Loucy (cell line): ENCODE data around the gene STK33.

ENCODE experiments used
- EZH2phosphoT487 ChIP-seq: fragments of 200-600 bp; IDR thresholded peaks from 2 replicates; pipeline ENCODE4 v1.6.1; 2018; ENCODE audit warnings: antibody characterized with exemption, mild to moderate bottlenecking, moderate library complexity, borderline replicate concordance
- TF ChIP-seq, protein P1 (sequence below): fragments of 200-600 bp; sonication (generic); conservative IDR thresholded peaks from 2 replicates; pipeline ENCODE4 v1.5.1; 2014; ENCODE audit warnings: mild to moderate bottlenecking, antibody characterized with exemption, low read length

DNA sequence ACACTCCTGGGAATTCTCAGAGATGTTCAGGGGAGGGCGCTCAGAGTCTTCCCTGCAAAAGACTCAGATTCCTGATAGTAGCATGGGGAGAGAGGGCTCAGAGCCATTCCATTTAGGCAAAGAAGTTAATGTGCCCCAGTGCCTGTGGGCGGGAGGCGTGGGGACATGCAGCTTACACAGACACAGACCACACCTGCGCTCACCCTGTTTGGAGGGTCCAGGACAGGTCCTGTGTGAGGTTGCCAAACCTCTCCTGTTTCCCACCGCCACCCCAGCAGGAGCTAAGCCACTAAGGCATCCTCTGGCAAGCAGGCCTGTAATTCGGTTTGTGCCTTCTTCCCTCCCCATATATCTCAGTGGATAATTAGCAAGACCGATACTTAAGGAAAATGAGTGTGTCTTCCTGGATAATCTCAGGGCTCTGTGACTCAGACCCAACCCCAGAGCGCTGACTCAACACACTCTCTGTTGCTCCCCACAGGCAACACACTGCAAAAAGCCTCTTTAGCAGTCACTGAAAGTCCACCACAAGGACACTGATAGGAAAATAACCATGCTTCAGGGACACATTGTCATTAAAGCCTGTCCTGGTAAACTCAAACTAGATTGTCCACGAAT is 211.5 kb downstream of the STK33 start:
- TF ChIP-seq, protein P1, sequence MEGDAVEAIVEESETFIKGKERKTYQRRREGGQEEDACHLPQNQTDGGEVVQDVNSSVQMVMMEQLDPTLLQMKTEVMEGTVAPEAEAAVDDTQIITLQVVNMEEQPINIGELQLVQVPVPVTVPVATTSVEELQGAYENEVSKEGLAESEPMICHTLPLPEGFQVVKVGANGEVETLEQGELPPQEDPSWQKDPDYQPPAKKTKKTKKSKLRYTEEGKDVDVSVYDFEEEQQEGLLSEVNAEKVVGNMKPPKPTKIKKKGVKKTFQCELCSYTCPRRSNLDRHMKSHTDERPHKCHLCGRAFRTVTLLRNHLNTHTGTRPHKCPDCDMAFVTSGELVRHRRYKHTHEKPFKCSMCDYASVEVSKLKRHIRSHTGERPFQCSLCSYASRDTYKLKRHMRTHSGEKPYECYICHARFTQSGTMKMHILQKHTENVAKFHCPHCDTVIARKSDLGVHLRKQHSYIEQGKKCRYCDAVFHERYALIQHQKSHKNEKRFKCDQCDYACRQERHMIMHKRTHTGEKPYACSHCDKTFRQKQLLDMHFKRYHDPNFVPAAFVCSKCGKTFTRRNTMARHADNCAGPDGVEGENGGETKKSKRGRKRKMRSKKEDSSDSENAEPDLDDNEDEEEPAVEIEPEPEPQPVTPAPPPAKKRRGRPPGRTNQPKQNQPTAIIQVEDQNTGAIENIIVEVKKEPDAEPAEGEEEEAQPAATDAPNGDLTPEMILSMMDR = no peak
- TF ChIP-seq EZH2phosphoT487 = no peak
